Neuron (in vitro differentiated cells): ENCODE results near the gene GPC5.

Experiments used
- H2AFZ ChIP-seq: one replicate; pipeline ENCODE4 v1.6.1; 2013; ENCODE audit warnings: low read depth, mild to moderate bottlenecking, inconsistent platforms, low read length, moderate library complexity
- H3K27me3 ChIP-seq: one replicate; pipeline ENCODE4 v1.6.1; 2013; ENCODE audit warnings: low read length; ENCODE audit not compliant: insufficient read depth
- H3K36me3 ChIP-seq: one replicate; pipeline ENCODE4 v1.6.1; 2013; ENCODE audit warnings: low read length; ENCODE audit not compliant: insufficient read depth
- H3K4me1 ChIP-seq: one replicate; pipeline ENCODE4 v1.6.1; 2013; ENCODE audit warnings: low read length; ENCODE audit not compliant: insufficient read depth
- H3K4me3 ChIP-seq: 2 replicates; pipeline ENCODE4 v1.5.1; 2013; ENCODE audit warnings: mild to moderate bottlenecking, low read length, moderate library complexity
- H3K9me3 ChIP-seq: one replicate; pipeline ENCODE4 v1.6.1; 2013; ENCODE audit warnings: low read length

GPC5 gene

DNA sequence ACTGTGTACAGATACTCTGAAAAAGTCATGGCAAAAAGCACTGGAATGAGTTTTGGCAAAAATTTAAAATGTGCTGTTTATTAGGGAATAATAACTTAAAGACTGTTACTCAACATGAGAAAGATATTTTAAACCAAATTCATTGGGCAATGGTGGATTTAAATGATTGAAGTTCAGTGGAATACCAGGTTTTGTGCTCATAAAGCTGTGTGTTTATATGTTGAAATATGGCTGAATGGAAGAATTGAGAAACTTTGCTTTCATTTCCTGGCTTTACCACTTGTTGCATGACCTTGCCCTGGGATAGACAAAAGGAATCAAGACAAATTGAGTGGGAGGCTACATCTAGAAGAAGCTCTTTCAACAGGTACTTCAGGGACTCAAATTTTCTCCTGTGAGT is 246.4 kb downstream of the GPC5 start:
- Histone ChIP-seq H2AFZ (no peak overlapping the region), H3K27me3 (no peaks in the 10 kb centered on the region), H3K4me3 (no peak overlapping the region), H3K4me1 (no peaks in the 10 kb centered on the region), H3K36me3 (no peaks in the 10 kb centered on the region), H3K9me3 (no peaks in the 10 kb centered on the region)

DNA sequence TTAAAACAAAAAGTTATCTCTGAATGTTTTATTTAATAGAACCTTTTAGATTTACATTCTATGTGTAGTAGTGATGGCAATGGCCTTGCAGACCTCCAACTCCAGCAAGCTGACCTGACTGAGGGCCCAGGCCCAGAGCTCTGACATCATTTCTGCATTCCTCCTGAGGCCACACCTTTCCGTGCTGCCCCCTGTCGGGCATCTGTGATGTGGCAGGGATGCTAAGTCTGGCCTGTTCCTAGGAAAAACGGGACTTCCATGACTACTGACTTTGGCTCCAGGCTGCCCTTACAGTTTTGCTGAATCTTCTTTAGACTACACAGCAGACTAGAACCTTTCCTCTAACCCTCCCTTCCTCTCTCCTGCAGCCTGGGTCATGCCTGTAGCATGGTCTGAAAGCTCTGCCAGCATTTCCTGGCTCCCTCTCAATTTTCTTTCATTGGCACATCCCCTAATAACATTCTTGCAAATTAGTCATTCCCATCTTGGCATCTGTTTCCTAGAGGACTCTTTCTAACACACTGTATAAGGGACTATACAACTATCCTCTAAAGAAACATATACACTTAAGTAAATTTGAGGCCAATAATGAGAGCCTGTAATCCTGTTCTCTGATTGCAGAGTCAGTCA is 249.1 kb downstream of the GPC5 start:
- H3K9me3 ChIP-seq, result no peaks in the 10 kb centered on the region
- H3K27me3 ChIP-seq, result no peaks in the 10 kb centered on the region
- H3K36me3 ChIP-seq, result no peaks in the 10 kb centered on the region
- no peaks in the 10 kb centered on the region for H3K4me1 ChIP-seq
- no peak overlapping the region for H3K4me3 ChIP-seq
- no peak overlapping the region for H2AFZ ChIP-seq

DNA sequence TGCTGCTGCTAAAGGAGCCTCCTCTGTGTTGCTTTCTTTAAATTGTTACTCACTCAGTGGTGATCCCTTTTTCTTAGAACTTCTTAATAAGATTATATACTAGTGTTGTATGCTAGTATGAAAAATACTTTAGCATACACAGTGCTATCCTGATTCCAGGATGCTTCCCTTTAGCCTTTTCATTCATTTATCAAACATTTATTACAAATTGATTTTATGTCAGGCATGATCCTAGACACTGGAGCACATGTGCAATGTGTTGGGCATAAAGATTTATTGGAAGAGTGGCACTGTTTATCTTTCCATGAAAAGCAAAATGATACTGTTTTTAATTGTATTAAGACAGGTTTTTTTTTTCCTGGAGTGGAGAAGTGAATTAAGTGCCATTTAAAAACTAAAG is 249.6 kb downstream of the GPC5 start:
- no peaks in the 10 kb centered on the region for H3K9me3 ChIP-seq
- no peaks in the 10 kb centered on the region for H3K4me1 ChIP-seq
- H3K36me3 ChIP-seq, result no peaks in the 10 kb centered on the region
- no peak overlapping the region for H2AFZ ChIP-seq
- H3K27me3 ChIP-seq, result no peaks in the 10 kb centered on the region
- H3K4me3 ChIP-seq, result no peak overlapping the region

DNA sequence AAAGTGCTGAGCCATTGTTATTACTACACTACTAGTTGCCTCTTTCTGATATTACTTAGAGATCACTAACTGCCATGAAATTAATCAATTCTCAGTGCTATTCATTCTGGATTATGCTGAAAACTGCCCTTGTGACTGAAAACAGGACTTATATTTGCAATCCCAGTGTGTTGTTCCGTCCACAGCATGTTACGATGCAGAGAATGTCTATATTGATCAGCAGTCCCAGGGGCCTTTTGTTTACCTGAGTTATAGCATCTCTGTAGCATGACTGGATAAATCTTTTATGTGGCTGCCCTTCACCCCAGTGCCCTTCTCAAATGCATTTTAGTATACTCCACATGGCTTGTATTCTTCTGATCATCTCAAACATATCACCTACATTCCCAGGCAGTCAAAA is 251.0 kb downstream of the GPC5 start:
- Histone ChIP-seq H3K4me3 (no peak overlapping the region), H3K27me3 (no peaks in the 10 kb centered on the region), H3K4me1 (no peaks in the 10 kb centered on the region), H3K9me3 (no peaks in the 10 kb centered on the region), H3K36me3 (no peaks in the 10 kb centered on the region), H2AFZ (no peak overlapping the region)

DNA sequence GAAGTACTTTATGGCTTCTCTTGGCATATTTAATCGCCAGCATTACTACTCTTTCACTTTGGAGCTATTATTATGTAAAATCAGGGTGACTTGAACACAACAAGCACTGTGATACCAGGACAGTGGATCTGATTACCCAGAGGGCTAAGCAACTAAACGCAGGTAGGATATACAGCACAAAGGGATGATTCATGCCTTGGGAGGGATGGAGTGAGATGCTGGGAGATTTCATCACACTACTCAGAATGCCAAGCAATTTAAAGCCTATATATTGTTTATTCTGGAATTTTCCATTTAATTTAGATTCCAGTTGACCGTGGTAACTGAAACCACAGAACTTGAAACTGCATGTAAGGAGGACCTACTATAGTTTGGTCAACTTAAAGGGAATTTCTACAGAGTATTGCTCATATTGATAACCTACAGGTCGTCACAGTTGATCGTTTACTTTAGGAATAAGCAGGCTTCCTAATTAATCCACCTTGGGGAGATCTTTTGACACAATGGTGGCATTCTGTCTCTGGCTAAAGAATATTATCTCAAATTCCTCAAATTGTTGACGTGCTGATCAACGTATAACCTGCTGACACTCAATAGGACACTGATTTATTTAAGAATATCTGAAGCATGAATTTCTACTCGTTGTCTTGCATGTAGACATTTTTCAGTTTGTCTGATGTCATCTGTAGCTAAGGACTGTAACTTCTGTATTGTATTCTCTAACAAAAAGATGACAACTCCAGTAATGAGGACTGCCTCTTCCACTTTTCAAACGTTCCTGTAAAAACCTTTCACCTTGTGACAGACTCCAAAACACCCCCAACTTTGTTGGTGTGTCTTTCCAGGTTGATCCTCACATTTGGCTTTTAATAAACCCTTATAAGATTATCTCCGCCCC is 254.2 kb downstream of the GPC5 start:
- Histone ChIP-seq H3K36me3 (no peaks in the 10 kb centered on the region), H3K9me3 (no peaks in the 10 kb centered on the region), H3K27me3 (no peaks in the 10 kb centered on the region), H2AFZ (no peak overlapping the region), H3K4me1 (no peaks in the 10 kb centered on the region), H3K4me3 (no peak overlapping the region)

DNA sequence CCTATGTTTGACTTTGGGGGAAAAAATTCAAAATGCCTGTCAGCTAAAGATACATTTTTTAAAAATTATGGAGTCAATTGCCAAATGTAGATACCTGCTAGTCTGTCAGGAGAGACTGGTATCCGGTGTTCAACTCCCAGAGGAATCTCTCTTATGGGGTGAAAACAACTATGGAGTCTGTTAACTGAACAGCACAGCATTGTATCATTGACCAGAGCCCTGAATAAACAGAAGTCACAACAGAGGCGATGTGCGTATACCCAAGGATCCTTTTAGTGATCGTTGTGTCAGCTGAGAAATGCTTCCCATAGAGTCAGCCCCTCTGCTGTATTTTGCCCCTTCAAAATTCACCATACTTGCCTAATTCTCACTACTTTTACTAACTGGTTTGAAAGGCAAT is 257.3 kb downstream of the GPC5 start:
- H3K4me1 ChIP-seq, result no peaks in the 10 kb centered on the region

DNA sequence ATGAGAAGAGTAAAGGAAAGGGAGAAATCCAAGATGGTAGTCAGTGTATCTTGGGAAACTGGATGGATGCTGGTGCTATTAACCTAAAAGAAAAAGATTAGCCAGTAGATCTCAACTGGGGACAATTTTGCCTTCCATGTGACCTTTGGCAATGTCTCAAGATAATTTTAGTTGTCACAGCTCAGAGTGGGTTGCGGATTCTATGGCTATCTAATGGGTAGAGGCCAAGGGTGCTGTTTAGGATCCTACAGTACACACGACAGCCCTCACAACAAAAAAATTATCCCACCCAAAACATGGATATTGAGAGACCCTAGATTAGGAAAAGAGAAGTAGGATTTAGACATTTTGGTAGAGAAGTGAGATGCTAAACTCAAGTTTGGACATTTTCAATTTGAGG is 258.9 kb downstream of the GPC5 start:
- H3K4me3 ChIP-seq, result no peak overlapping the region
- no peaks in the 10 kb centered on the region for H3K4me1 ChIP-seq
- H3K36me3 ChIP-seq, result no peaks in the 10 kb centered on the region
- peak overlapping the region; percentile 19 for H2AFZ ChIP-seq
- no peaks in the 10 kb centered on the region for H3K27me3 ChIP-seq
- no peaks in the 10 kb centered on the region for H3K9me3 ChIP-seq

More for the DNA sequence above, 257.3 kb downstream of the GPC5 start:
- no peaks in the 10 kb centered on the region for H3K27me3 ChIP-seq
- no peaks in the 10 kb centered on the region for H3K9me3 ChIP-seq
- no peak overlapping the region for H2AFZ ChIP-seq
- no peaks in the 10 kb centered on the region for H3K36me3 ChIP-seq
- no peak overlapping the region for H3K4me3 ChIP-seq

DNA sequence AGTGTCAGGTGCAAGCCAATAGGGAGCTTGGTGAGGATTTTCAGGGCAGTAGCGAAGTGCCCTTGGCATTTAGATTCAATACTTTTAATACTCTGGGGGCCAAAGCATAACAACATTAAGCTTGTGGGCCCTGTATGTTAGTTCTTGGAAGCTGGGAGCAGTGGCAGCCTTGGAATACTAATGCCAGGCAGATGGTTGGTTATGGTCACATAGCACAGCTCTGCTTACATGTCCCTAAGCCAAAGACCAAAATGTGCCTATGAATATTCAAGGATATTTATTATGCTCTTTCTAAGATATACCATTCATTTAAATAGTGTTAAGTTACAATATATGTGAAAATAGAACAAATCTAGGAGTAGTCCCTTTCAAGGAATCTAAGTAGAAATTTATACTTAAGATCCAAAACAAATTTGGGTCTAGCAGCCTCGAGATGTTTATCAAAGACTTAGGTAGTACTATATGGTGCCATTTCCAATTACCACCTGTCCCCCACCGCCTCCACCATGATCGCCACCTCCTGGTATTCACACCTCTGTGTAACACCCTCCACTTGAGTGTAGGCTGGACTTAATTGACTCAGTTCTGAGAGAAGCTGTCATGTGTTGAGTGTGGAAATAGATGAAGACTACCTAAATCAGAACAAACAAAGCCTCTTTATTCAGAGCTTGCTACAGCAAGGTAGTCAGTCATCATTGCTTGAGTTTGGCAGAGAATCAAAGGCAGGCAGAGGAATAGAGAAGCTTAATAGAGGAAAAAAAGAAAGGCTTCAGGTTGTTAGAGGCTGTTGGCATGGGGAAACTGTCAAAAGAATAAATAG is 261.0 kb downstream of the GPC5 start:
- no peaks in the 10 kb centered on the region for H3K27me3 ChIP-seq
- H3K4me1 ChIP-seq, result no peaks in the 10 kb centered on the region
- no peak overlapping the region for H2AFZ ChIP-seq
- H3K9me3 ChIP-seq, result no peaks in the 10 kb centered on the region
- H3K4me3 ChIP-seq, result no peak overlapping the region
- H3K36me3 ChIP-seq, result no peaks in the 10 kb centered on the region

DNA sequence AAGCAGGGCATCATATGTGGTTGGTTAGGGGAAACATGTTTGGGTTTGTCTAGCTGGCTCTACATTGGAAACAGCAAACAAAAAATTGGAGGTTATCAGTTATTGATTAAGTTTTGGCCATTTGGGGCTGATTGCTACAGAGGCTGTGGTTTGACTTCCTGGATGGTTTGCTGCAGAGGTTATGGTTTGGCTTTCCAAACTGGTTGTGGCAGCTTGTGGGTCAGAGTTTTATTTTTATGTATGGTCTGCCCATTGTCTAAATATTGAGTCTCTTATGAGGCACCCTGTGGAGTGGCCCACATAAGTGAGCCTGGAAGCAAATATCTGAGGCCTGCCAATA is 261.6 kb downstream of the GPC5 start:
- Histone ChIP-seq H3K4me1 (no peaks in the 10 kb centered on the region), H2AFZ (no peak overlapping the region)

DNA sequence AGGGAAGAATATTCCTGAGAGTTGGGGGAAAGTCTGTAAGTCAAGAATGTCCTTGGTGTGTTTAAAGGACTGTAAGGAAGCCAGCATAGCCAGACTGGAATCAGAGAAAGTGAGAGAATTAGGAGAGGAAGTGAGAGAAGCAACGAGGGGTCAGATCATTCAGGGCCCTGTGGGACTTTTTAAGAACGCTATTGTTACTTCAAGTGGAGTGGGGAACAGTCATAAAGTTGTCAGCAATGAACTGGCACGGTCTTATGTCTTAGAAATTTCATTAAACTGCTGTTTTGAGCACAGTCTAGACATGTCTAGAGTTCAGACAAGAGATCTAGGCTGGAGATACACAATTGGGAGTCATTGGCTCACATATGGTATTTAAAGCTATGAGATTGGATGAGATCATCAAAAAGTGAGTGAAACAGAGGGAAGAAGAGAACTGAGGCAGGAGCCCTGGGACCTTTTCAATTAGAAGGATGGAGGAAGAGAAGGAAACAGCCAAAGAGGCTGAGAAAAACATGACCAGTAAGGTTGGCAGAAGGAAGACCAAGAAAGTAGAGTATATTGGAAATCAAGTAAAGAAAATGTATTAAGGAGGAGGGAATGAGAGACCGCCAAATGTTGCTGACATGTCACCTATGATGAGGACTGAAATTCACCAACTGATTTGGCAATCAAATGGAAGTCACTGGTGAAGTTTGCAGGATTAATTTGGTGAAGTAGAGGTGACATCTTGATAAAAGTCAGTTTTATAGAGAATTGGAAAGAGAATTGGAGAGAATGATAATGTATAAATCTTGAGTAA is 263.5 kb downstream of the GPC5 start:
- no peaks in the 10 kb centered on the region for H3K9me3 ChIP-seq
- H3K36me3 ChIP-seq, result no peaks in the 10 kb centered on the region
- no peaks in the 10 kb centered on the region for H3K4me1 ChIP-seq
- H3K4me3 ChIP-seq, result no peak overlapping the region
- no peak overlapping the region for H2AFZ ChIP-seq
- no peaks in the 10 kb centered on the region for H3K27me3 ChIP-seq

More for the DNA sequence above, 261.6 kb downstream of the GPC5 start:
- no peaks in the 10 kb centered on the region for H3K27me3 ChIP-seq
- H3K36me3 ChIP-seq, result no peaks in the 10 kb centered on the region
- H3K9me3 ChIP-seq, result no peaks in the 10 kb centered on the region
- H3K4me3 ChIP-seq, result no peak overlapping the region

DNA sequence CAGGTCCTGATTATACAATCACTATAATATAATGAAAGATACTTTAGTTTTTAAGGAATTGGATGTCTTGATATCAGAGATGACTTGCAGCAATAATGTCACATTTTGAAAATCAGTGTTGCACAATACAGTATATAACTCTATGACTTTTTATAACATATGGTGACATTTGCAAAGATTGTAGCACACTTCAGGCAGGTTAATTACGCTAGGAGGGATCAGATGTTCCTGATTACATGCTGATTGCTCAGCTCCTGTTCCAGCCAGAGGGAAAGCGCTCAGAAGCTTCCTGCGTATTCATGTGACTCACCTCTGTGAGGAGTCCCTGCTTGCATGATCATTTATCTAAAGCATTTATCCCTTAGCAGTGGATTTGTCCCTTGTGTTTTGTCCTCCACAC is 265.6 kb downstream of the GPC5 start:
- Histone ChIP-seq H3K36me3 (no peaks in the 10 kb centered on the region), H2AFZ (no peak overlapping the region), H3K9me3 (no peaks in the 10 kb centered on the region), H3K4me3 (no peak overlapping the region), H3K4me1 (no peaks in the 10 kb centered on the region), H3K27me3 (no peaks in the 10 kb centered on the region)

DNA sequence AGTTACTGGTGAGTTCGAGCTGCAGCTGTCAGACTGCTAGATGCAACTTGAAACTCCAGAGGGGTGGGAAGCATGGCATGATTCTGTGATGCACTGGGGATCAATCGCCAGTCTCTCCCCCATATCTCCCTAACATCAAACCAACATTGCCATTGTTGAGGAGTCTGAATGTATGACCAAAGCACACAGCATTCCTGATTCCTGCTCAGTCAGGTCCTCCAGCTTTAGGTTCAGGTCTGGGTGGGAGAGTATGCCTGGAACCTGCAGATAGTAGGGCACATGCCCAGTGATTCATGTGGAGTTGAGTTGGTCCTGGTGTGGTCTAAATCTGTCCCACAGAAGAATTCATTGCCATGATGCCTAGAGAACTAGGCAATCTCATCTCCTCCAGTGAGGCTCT is 269.1 kb downstream of the GPC5 start:
- Histone ChIP-seq H3K9me3 (no peaks in the 10 kb centered on the region), H3K36me3 (no peaks in the 10 kb centered on the region), H3K4me1 (no peaks in the 10 kb centered on the region), H3K4me3 (no peak overlapping the region), H2AFZ (no peak overlapping the region), H3K27me3 (no peaks in the 10 kb centered on the region)
